C4-2B (cell line): ENCODE measurements around the gene SHROOM2.
A peak's percentile ranks its signal among the peaks of the same experiment; 100 is the strongest.

ENCODE experiments used
- H3K27ac ChIP-seq: fragments of 450-650 bp; 2 replicates; pipeline ENCODE4 v1.5.1; 2017
- CTCF ChIP-seq: fragments of 450-650 bp; conservative IDR thresholded peaks from 2 replicates; pipeline ENCODE4 v1.5.1; 2017; ENCODE audit warnings: mild to moderate bottlenecking
- ZFX ChIP-seq: fragments of 450-650 bp; IDR thresholded peaks from 2 replicates; pipeline ENCODE4 v1.6.1; 2017

Gene SHROOM2

GRCh38 chrX:9770319-9770718 lies 15.9 kb upstream of the SHROOM2 start:
- no peak overlapping the region for H3K27ac ChIP-seq
- TF ChIP-seq ZFX = no peak
- no peak for TF ChIP-seq CTCF

- TF ChIP-seq ZFX (no peak), CTCF (no peak)
- no peak overlapping the region for H3K27ac ChIP-seq
Measured at GRCh38 chrX:9772943-9773342, 13.3 kb upstream of the SHROOM2 start.

- H3K27ac ChIP-seq = no peak overlapping the region
- TF ChIP-seq CTCF (no peak), ZFX (no peak)
Measured at GRCh38 chrX:9775930-9776329, 10.3 kb upstream of the SHROOM2 start.

- no peak overlapping the region for H3K27ac ChIP-seq
- TF ChIP-seq ZFX (no peak), CTCF (no peak)
Measured at GRCh38 chrX:9781941-9782340, 4.3 kb upstream of the SHROOM2 start.

- H3K27ac ChIP-seq = no peak overlapping the region
- no peak for TF ChIP-seq ZFX
- TF ChIP-seq CTCF = no peak
Measured at GRCh38 chrX:9784332-9784731, 1.9 kb upstream of the SHROOM2 start.

- H3K27ac ChIP-seq = peak overlapping the region; percentile 91
- TF ChIP-seq ZFX (peak; percentile 25), CTCF (0 out of 2 replicates have a peak, but pooled peaks have one; percentile 12)
Measured at GRCh38 chrX:9785254-9785943, 830 bp upstream of the SHROOM2 start.

GRCh38 chrX:9786798-9787635 lies 788 bp downstream of the SHROOM2 start:
- peak overlapping the region; percentile 91 for H3K27ac ChIP-seq
- no peak for TF ChIP-seq CTCF
- peak; percentile 37; the same call in 1 of the 2 replicates for TF ChIP-seq ZFX
